Thoracic aorta (tissue), 2 donors: ENCODE data around the gene COPZ2. TPM values are rescaled to one million over a fixed set of nuclear protein-coding genes. Genes with fewer than 3 reads are reported as not detected.
"Not testable (repeated sequence)": the region's sequence is repeated elsewhere in the genome, so short reads cannot be mapped to it uniquely, and the experiment has no call there.

Experiments used
- ATAC-seq: fragments of 150-250 bp; one replicate; pipeline ENCODE4 v1.8.0; 2017; ENCODE audit warnings: low read depth; ENCODE audit not compliant: insufficient number of reproducible peaks, low FRiP score
- DNase-seq: peaks from one replicate; pipeline ENCODE4 v3.0.0-alpha.2; 2020; ENCODE audit warnings: low spot score
- H3K27ac ChIP-seq, 2 donors: fragments of 200-600 bp; sonication (generic); 1 replicate in 1 of 2; 2 replicates in 1 of 2; pipeline ENCODE4 v1.5.1; 2016; ENCODE audit warnings: mild to moderate bottlenecking in 2 of 2, moderate library complexity in 2 of 2
- H3K27me3 ChIP-seq: fragments of 200-600 bp; sonication (generic); replicated peaks from 2 replicates; pipeline ENCODE4 v1.6.0; 2016; ENCODE audit warnings: mild to moderate bottlenecking; ENCODE audit not compliant: insufficient read depth
- H3K36me3 ChIP-seq: fragments of 200-600 bp; sonication (generic); one replicate; pipeline ENCODE4 v1.5.1; 2016
- H3K4me1 ChIP-seq, 2 donors: fragments of 200-600 bp; sonication (generic); 1 replicate in 1 of 2; 2 replicates in 1 of 2; pipeline versions ENCODE4 v1.5.1 to v1.6.0; 2016; ENCODE audit warnings: low read depth in 2 of 2, mild to moderate bottlenecking in 1 of 2; ENCODE audit not compliant: control insufficient read depth in 1 of 2
- H3K4me3 ChIP-seq: fragments of 200-600 bp; sonication (generic); 2 replicates; pipeline ENCODE4 v1.5.1; 2016; ENCODE audit warnings: mild to moderate bottlenecking
- H3K9me3 ChIP-seq: fragments of 200-600 bp; sonication (generic); 2 replicates; pipeline ENCODE4 v1.5.1; 2016
- total RNA-seq, 2 donors: library from RNA; depleted of rRNA; stranded (reverse); fragments of >200 nt; gene quantifications; one replicate each; pipeline versions ENCODE4 v1.1.0 to v1.2.3, GENCODE V29; 2016
- TF ChIP-seq, protein P1 (sequence below): fragments of 200-600 bp; sonication (generic); IDR thresholded peaks from one replicate; pipeline ENCODE4 v1.5.1; 2019; ENCODE audit warnings: antibody characterized with exemption

Gene COPZ2, protein sequence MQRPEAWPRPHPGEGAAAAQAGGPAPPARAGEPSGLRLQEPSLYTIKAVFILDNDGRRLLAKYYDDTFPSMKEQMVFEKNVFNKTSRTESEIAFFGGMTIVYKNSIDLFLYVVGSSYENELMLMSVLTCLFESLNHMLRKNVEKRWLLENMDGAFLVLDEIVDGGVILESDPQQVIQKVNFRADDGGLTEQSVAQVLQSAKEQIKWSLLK
- total RNA-seq = 10 to 100 TPM; 46.8 to 70.9 TPM

DNA sequence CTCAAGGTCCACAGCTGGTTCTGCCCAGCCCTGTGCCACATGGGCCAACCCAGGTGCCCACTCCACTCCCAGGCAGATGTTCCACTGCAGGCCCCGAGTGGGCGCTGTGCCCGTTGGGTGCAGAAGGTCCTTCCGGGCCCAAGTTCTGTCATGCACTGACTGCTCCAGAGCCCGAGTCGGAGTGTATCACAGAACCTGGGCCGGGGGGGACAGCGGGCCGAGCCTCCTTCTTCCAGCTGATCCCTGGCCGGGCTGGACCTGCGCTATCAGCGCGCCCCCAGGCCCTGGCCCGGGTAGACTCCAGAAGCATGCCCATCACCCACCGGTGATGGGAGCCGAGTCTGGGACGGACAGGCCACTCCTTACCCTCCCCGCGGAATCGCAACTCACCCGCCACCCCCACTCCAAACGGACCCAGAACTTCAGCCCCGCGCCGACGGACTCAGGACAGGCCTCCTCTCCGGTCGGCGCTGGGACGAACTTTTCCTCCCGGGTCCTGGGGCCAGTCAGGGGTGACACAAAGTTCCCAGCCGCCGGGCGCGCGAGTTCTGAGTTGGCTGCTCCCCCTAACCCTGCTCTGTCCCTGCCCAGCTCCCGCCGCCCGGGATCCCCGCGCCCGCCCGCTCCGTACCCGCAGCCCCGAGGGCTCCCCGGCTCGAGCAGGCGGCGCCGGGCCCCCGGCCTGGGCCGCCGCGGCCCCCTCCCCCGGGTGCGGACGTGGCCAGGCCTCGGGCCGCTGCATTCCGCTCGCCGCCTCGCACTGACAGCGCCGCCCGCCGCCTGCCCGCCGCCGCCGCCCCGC is at the start of gene COPZ2:
Gene COPZ2 (minus strand): TSS at position 762 of the 802 bp plus-strand sequence. CDS start 20 bp downstream, at position 742.
- no peaks in the 10 kb centered on the region for H3K27me3 ChIP-seq
- ATAC-seq = peak; percentile 66
- TF ChIP-seq, protein P1, sequence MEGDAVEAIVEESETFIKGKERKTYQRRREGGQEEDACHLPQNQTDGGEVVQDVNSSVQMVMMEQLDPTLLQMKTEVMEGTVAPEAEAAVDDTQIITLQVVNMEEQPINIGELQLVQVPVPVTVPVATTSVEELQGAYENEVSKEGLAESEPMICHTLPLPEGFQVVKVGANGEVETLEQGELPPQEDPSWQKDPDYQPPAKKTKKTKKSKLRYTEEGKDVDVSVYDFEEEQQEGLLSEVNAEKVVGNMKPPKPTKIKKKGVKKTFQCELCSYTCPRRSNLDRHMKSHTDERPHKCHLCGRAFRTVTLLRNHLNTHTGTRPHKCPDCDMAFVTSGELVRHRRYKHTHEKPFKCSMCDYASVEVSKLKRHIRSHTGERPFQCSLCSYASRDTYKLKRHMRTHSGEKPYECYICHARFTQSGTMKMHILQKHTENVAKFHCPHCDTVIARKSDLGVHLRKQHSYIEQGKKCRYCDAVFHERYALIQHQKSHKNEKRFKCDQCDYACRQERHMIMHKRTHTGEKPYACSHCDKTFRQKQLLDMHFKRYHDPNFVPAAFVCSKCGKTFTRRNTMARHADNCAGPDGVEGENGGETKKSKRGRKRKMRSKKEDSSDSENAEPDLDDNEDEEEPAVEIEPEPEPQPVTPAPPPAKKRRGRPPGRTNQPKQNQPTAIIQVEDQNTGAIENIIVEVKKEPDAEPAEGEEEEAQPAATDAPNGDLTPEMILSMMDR = peak; percentile 41
- peak within 1 kb of the TSS; percentile 74 for H3K4me3 ChIP-seq
- H3K36me3 ChIP-seq = no peaks in the 10 kb centered on the region
- peak; percentile 32 for DNase-seq
- no peaks in the 10 kb centered on the region for H3K9me3 ChIP-seq
- peak within 1 kb of the TSS; percentile 66 to 76 for H3K27ac ChIP-seq
- peaks cover 4 to 16% of the 10 kb centered on the region in 2 donors for H3K4me1 ChIP-seq

DNA sequence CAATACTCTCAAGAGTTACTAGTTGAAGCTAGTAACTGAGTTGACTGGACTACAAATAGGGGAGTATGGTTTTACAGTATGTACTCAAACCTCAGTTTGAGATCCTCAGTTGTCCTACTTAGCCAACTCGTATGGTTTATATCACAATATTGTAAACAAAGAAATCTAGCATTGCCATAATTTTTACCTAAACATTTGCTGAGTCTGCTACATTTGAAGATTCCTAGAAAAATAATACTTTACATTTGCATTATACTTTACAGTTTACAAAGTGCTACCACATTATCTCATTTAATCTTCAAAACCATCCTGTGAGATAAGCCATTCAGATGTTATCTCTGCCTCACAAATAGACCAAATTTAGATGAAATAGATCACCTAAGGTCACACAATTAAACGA is 47.3 kb upstream of the COPZ2 start:
- ATAC-seq (no peak), DNase-seq (no peak)
- TF ChIP-seq, protein P1 = no peak
- Histone ChIP-seq H3K27ac (no peak overlapping the region), H3K9me3 (no peaks in the 10 kb centered on the region), H3K27me3 (no peaks in the 10 kb centered on the region), H3K36me3 (peaks cover 3% of the 10 kb centered on the region), H3K4me3 (no peak overlapping the region), H3K4me1 (peaks cover 6 to 12% of the 10 kb centered on the region in 2 donors)

DNA sequence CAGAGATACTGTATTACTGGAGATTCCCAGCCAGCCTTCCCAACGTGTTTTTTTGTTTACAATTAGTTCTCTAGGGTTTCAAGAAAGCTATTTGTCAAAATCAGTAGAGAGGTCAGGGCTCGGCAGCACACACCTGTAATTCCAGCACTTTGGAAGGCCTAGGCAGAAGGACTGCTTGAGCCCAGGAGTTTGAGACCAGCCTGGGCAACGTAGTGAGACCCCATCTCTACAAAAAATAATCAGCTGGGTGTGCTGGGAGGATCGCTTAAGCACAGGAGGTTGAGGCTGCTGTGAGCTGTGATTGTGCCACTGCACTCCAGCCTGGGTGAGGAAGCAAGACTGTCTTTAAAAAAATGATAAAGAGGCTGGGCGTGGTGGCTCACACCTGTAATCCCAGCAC is 44.3 kb upstream of the COPZ2 start:
- TF ChIP-seq, protein P1 = no peak
- Histone ChIP-seq H3K4me1 (peaks cover 6 to 12% of the 10 kb centered on the region in 2 donors), H3K27ac (no peak overlapping the region), H3K4me3 (no peak overlapping the region), H3K9me3 (no peaks in the 10 kb centered on the region), H3K27me3 (no peaks in the 10 kb centered on the region), H3K36me3 (no peaks in the 10 kb centered on the region)
- no peak for ATAC-seq
- DNase-seq = no peak

DNA sequence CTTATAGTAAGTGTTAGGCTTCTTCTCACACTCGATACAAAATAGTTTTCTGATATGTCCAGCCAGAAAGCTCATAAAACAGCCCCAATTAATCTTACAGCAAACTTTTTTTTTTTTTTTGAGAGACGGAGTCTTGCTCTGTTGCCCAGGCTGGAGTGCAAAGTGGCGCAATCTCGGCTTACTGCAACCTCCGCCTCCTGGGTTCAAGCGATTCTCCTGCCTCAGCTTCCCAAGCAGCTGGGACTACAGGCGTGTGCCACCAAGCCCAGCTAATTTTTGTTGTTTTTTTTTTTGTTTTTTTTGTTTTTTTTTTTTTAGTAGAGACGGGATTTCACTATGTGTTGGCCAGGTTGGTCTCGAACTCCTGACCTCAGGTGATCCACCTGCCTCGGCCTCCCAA is 39.6 kb upstream of the COPZ2 start:
- not testable (repeated sequence) for H3K27ac ChIP-seq, DNase-seq, H3K27me3 ChIP-seq, ATAC-seq, H3K9me3 ChIP-seq, H3K4me3 ChIP-seq, H3K4me1 ChIP-seq
- H3K36me3 ChIP-seq = peaks cover 27% of the 10 kb centered on the region

DNA sequence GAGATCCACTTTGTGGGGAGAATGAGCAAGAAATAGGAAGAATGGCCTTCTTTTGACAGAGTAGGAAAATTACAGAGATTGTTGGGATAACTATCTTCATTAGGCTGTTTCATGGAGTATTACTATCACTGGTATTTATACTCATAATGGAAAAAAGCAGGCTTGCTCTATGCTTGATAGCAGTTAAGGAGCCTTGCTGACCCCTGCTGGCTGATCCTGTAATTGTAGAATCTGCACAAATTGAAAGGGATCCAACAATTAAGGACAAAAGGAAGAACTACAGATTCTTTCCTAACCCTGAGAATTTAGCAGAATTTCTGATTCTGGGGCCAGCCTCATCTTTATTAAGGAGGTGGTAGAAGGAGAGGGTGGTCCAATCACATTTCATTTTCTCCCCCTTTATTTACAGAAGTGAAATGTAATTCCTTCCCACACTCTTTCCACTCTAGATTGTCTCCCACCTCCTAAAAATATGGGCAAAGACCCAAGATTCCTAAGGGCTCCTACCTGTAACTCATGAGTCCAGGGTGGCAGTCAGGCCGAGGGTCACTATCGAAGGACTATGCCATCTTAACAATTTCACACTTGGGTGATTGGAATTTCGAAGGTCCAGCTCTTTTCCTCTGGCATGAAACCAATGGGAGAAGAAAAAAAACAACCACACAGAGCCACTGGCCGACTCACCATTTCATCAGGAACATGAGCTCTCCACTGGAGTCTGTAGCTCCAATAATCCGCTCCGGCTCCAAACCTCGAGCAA is 36.9 kb upstream of the COPZ2 start:
- H3K27me3 ChIP-seq = no peaks in the 10 kb centered on the region
- H3K36me3 ChIP-seq = peaks cover 45% of the 10 kb centered on the region
- no peaks in the 10 kb centered on the region for H3K9me3 ChIP-seq
- no peak overlapping the region for H3K27ac ChIP-seq
- H3K4me1 ChIP-seq = no peaks in the 10 kb centered on the region
- ATAC-seq (no peak), DNase-seq (peak; percentile 44)
- no peak overlapping the region for H3K4me3 ChIP-seq
- TF ChIP-seq, protein P1 = peak; percentile 81

DNA sequence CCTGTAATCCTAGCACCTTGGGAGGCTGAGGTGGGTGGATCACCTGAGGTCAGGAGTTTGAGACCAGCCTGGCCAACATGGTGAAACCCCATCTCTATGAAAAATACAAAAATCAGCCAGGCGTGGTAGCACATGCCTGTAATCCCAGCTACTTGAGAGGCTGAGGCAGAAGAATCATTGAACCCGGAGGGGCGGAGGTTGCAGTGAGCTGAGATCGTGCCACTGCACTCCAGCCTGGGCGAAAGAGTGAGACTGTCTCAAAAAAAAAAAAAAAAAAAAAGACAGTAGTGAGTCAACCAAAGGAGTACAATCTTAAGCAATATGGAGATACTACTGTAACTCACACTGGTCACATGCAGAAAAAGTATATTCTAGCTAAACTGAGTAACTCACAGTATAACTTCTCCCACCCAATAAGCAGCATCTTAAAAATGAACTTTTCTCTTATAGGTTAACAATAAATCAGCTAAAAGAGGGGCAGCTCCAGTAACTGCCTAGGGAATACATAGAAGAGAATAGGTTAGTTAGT is 36.0 kb upstream of the COPZ2 start:
- not testable (repeated sequence) for H3K27ac ChIP-seq, ATAC-seq, H3K27me3 ChIP-seq, H3K9me3 ChIP-seq, DNase-seq, H3K4me1 ChIP-seq, H3K4me3 ChIP-seq
- peaks cover 49% of the 10 kb centered on the region for H3K36me3 ChIP-seq

DNA sequence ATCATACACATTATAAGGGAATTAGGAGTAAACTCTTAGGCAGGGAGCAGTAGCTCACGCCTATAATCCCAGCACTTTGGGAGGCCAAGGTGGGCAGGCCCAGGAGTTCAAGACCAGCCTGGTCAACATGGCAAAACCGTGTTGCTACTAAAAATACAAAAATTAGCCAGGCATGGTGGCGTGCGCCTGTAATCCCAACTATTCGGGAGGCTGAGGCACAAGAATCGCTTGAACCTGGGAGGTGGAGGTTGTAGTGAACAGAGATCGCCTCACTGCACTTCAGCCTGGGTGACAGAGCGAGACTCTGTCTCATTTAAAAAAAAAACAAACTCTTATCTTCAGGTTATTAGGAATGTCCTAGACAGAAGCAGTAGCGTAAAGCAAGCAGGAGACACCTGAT is 35.2 kb upstream of the COPZ2 start:
- not testable (repeated sequence) for DNase-seq, ATAC-seq, H3K4me1 ChIP-seq, H3K27ac ChIP-seq, H3K9me3 ChIP-seq, H3K4me3 ChIP-seq, H3K27me3 ChIP-seq
- H3K36me3 ChIP-seq = peaks cover 49% of the 10 kb centered on the region
